Measurements from ENCODE around the gene KIAA1549. TPM values are rescaled to one million over a fixed set of nuclear protein-coding genes. Genes with fewer than 3 reads are reported as not detected.

The KIAA1549 gene
- total and polyA plus RNA-seq, 2 of the 8 experiments (the other 6 are each of a cell fraction or from before 2014, with no cell fraction given) = 6.5 to 17.3 TPM

GRCh38 chr7:138967159-138967558 lies 14.0 kb downstream of the KIAA1549 start:
- no peak overlapping the region for H4K8ac ChIP-seq (ENCODE audit: extremely low read depth, insufficient read depth, low read length)
- DNase-seq (ENCODE audit: low read depth in 1 of 2, low spot score in 2 of 2) (no peak), FAIRE-seq (no peak)
- peaks cover 0 to 7% (median 1%) of the 10 kb centered on the region in 4 experiments; a peak in 5 of 7 replicates for H3K4me1 ChIP-seq (replicated peaks in 1 of 4; ENCODE audit: control insufficient read depth in 3 of 4, insufficient read depth in 4 of 4, low read length in 3 of 4)
- no peak overlapping the region for H2AFZ ChIP-seq (ENCODE audit: low read length)
- no peaks in the 10 kb centered on the region for H3K36me3 ChIP-seq (ENCODE audit: control insufficient read depth in 2 of 4, insufficient read depth in 4 of 4, low read length in 3 of 4)
- no peaks in the 10 kb centered on the region; a peak in 1 of 7 replicates for H3K27me3 ChIP-seq (replicated peaks in 1 of 4; ENCODE audit: control insufficient read depth in 3 of 4, extremely low read depth in 1 of 4, insufficient read depth in 3 of 4, low read length in 3 of 4)
- H4K91ac ChIP-seq (replicated peaks; ENCODE audit: insufficient read length, low read length) = no peak overlapping the region
- H2BK12ac ChIP-seq (ENCODE audit: low read depth, low read length) = no peak overlapping the region
- no peak overlapping the region for H3K4me3 ChIP-seq (ENCODE audit: extremely low read depth in 1 of 4, insufficient read depth in 2 of 4, low read depth in 3 of 4, low read length in 4 of 4)
- H3K56ac ChIP-seq (replicated peaks; ENCODE audit: insufficient read length, low read depth, low read length) = no peak overlapping the region
- no peak overlapping the region for H2AK5ac ChIP-seq (ENCODE audit: low read depth, low read length)
- H3K14ac ChIP-seq (ENCODE audit: insufficient read length) = no peak overlapping the region
- H3K4me2 ChIP-seq (ENCODE audit: insufficient read depth in 1 of 2, low read depth in 2 of 2, low read length in 2 of 2) = no peak overlapping the region
- ChIA-PET POLR2A (ENCODE audit: partially characterized antibody) (no interaction called here), CTCF (ENCODE audit: partially characterized antibody) (no interaction called here)
- H3K9ac ChIP-seq (replicated peaks in 1 of 4; ENCODE audit: extremely low read depth in 1 of 4, low read depth in 3 of 4, low read length in 3 of 4) = no peak overlapping the region
- H3K79me2 ChIP-seq (ENCODE audit: control insufficient read depth in 1 of 2, insufficient read depth in 2 of 2, low read length in 2 of 2) = peaks cover 6 to 90% of the 10 kb centered on the region in 2 experiments
- no peak overlapping the region for H3K18ac ChIP-seq (ENCODE audit: extremely low read depth, low read length)
- no peak overlapping the region for H4K5ac ChIP-seq (ENCODE audit: insufficient read length, low read depth, low read length)
- H3K23ac ChIP-seq (ENCODE audit: insufficient read length) = no peak overlapping the region
- no peak overlapping the region for H2BK20ac ChIP-seq (ENCODE audit: low read length)
- H2BK5ac ChIP-seq (ENCODE audit: low read depth, low read length) = no peak overlapping the region
- H3K4ac ChIP-seq (replicated peaks; ENCODE audit: insufficient read length, low read depth, low read length) = no peak overlapping the region
- peaks cover 37% of the 10 kb centered on the region for H3K79me1 ChIP-seq (ENCODE audit: low read depth, low read length)
- no peak overlapping the region for H2BK15ac ChIP-seq (ENCODE audit: low read length)
- peaks cover 2 to 12% of the 10 kb centered on the region in 2 experiments for H4K20me1 ChIP-seq (replicated peaks in 1 of 2; ENCODE audit: control insufficient read depth in 1 of 2, insufficient read depth in 2 of 2, low read length in 2 of 2)
- 82% methylated on average over 4 of the region's 4 CpGs; no CpG with 5 or more reads in 1 of the 2 experiments for WGBS, 2 experiments (ENCODE audit: extremely low coverage in 1 of 2, insufficient coverage in 1 of 2, insufficient read length in 1 of 2, insufficient replicate concordance in 2 of 2, low coverage in 1 of 2, low lambda C conversion rate in 2 of 2, missing lambda C conversion rate in 1 of 2)
- H3K27ac ChIP-seq (ENCODE audit: low read depth, low read length) = no peak overlapping the region
- no peak overlapping the region for H2BK120ac ChIP-seq (replicated peaks; ENCODE audit: low read depth, low read length)
- no peaks in the 10 kb centered on the region for H3K23me2 ChIP-seq (ENCODE audit: low read depth, low read length)
- H3K9me3 ChIP-seq (ENCODE audit: insufficient read depth in 2 of 2, low read depth in 1 of 2, low read length in 1 of 2) = no peaks in the 10 kb centered on the region
- TF ChIP-seq SAP30 (IDR thresholded peaks at IDR 0.05; ENCODE audit: insufficient read depth, insufficient replicate concordance, low read length) (no peak), CHD2 (IDR thresholded peaks at IDR 0.05; ENCODE audit: low read length) (no peak), TEAD4 (IDR thresholded peaks at IDR 0.05; ENCODE audit: low read depth, low read length) (no peak)

All from H1 (cell line).